Measurements from ENCODE around the gene ADAM19.

ADAM19 gene

GRCh38 chr5:157607371-157608161 is 32.0 kb upstream of the ADAM19 start:
- Histone ChIP-seq H3K4me1 (ENCODE audit: control insufficient read depth in 1 of 2, insufficient read depth in 1 of 2, low read depth in 1 of 2, low read length in 1 of 2) (no peaks in the 10 kb centered on the region), H3K4me3 (ENCODE audit: low read depth in 1 of 2, low read length in 1 of 2) (no peak overlapping the region), H3K9me3 (no peaks in the 10 kb centered on the region), H3K27me3 (no peaks in the 10 kb centered on the region), H3K36me3 (no peaks in the 10 kb centered on the region), H3K27ac (no peak overlapping the region)
- TF ChIP-seq CTCF (IDR thresholded peaks at IDR 0.05): no peak

- no peaks in the 10 kb centered on the region for H3K27me3 ChIP-seq
- no peak overlapping the region for H3K4me3 ChIP-seq (ENCODE audit: low read depth in 1 of 2, low read length in 1 of 2)
- H3K9me3 ChIP-seq: no peaks in the 10 kb centered on the region
- no peaks in the 10 kb centered on the region for H3K36me3 ChIP-seq
- H3K27ac ChIP-seq: no peak overlapping the region
- H3K4me1 ChIP-seq (ENCODE audit: control insufficient read depth in 1 of 2, insufficient read depth in 1 of 2, low read depth in 1 of 2, low read length in 1 of 2): no peaks in the 10 kb centered on the region
- TF ChIP-seq CTCF (IDR thresholded peaks at IDR 0.05): no peak
These were observed 30.5 kb upstream of the ADAM19 start for GRCh38 chr5:157606046-157606445.

GRCh38 chr5:157603333-157604190 is 28.0 kb upstream of the ADAM19 start:
- no peaks in the 10 kb centered on the region for H3K36me3 ChIP-seq
- H3K27me3 ChIP-seq: no peaks in the 10 kb centered on the region
- no peaks in the 10 kb centered on the region for H3K4me1 ChIP-seq (ENCODE audit: control insufficient read depth in 1 of 2, insufficient read depth in 1 of 2, low read depth in 1 of 2, low read length in 1 of 2)
- H3K27ac ChIP-seq: no peak overlapping the region
- H3K4me3 ChIP-seq (ENCODE audit: low read depth in 1 of 2, low read length in 1 of 2): no peak overlapping the region
- H3K9me3 ChIP-seq: no peaks in the 10 kb centered on the region
- TF ChIP-seq CTCF (IDR thresholded peaks at IDR 0.05): no peak

GRCh38 chr5:157602505-157602904 is 26.9 kb upstream of the ADAM19 start:
- no peak for TF ChIP-seq CTCF (IDR thresholded peaks at IDR 0.05)
- Histone ChIP-seq H3K4me3 (ENCODE audit: low read depth in 1 of 2, low read length in 1 of 2) (no peak overlapping the region), H3K9me3 (no peaks in the 10 kb centered on the region), H3K27me3 (no peaks in the 10 kb centered on the region), H3K4me1 (ENCODE audit: control insufficient read depth in 1 of 2, insufficient read depth in 1 of 2, low read depth in 1 of 2, low read length in 1 of 2) (no peaks in the 10 kb centered on the region), H3K36me3 (no peaks in the 10 kb centered on the region), H3K27ac (no peak overlapping the region)

GRCh38 chr5:157600252-157600651 is 24.7 kb upstream of the ADAM19 start:
- peaks cover 1 to 2% of the 10 kb centered on the region in 2 experiments for H3K4me1 ChIP-seq (ENCODE audit: control insufficient read depth in 1 of 2, insufficient read depth in 1 of 2, low read depth in 1 of 2, low read length in 1 of 2)
- no peaks in the 10 kb centered on the region for H3K9me3 ChIP-seq
- no peaks in the 10 kb centered on the region for H3K36me3 ChIP-seq
- TF ChIP-seq CTCF (IDR thresholded peaks at IDR 0.05): no peak
- H3K4me3 ChIP-seq (ENCODE audit: low read depth in 1 of 2, low read length in 1 of 2): no peak overlapping the region
- no peak overlapping the region for H3K27ac ChIP-seq
- no peaks in the 10 kb centered on the region for H3K27me3 ChIP-seq
